CD4-positive, alpha-beta T cell treated with Interleukin-6 at 100 ng/mL for 8 hours (primary cell): ENCODE results near the gene AGXT.

Experiments
- DNase-seq: peaks from one replicate; pipeline ENCODE4 v3.0.0-alpha.2; 2020; ENCODE audit warnings: mixed read lengths, low spot score

The AGXT gene

DNA sequence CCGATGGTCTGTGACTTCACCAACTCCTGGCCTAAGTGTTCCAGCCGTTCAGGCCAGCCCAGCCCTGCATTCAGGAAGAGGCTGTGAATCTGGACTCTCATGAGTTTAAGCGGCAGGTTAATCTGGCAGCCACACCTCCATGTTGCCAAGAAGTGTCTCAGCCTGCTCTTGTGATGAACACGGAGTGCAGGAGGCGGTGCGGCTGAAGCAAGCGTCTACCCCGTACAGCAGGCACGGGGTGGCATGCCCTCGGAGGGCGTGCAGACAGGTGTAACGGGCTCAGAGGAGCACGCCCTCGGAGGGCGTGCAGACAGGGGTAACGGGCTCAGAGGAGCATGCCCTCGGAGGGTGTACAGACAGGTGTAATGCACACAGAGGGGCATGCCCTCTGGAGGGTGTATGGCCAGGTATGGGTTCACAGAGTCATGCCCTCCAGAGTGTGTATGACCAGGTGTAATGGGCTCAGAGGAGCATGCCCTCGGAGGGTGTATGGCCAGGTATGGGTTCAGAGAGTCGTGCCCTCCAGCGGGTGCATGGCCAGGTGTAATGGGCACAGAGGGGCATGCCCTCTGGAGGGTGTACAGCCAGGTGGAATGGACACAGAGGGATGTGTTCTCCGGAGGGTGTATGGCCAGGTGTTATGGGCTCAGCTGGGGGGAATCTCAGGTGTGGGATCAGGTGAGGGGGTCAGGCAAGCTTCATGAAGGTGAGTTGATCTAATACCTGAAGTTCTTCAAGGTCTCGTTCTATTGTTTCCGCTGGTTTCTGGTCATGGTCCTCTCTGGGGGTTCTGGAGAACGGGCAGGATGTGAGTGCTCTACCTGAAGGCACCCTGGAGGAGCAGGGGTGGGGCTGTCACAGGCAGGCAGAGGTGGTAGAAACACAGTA, 60.1 kb downstream of the AGXT start:
- no peak for DNase-seq

DNA sequence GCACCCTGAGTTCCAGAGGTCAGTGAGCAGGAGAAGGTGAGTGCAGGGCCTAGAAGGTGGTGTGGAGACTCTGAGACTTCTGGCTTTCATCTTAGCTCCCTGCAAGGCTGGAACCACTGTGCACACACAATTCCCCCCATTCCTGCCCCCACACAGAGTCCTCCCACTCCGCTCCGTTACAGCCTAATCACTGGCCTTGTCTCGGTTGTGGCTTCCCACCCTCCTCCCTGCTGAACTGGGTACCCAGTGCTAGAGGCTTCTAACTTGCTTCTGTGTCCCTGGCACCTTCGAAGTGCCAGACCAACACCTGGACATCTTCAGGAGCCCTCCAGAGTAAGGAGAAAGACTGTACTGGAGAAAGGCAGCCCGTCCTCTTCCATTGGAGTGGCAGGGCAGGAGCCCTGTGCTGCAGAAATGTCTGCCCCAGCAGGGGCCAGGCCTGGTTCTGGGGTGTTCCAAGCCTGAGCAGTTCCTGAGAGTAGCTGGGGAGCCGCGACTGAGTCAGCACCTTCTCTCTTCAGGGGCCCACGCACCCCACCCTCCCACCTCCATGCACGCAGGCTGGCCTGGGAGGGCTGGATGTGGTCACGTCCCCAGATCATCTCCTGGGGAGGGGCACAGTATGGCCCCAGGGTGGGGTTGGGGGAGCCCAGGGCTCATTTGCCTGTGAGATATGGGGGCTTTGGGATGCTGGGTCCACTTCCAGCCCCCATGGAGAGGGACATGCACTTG, 60.9 kb downstream of the AGXT start:
- no peak for DNase-seq
